ENCODE measurements around the gene PDE1C.

Gene PDE1C

GRCh38 chr7:31716355-31716754 lies 353.9 kb downstream of the PDE1C start:
- no peak for DNase-seq

GRCh38 chr7:31710171-31710570 lies 360.0 kb downstream of the PDE1C start:
- DNase-seq, result peak in 1 of 51 donors; percentile 35

- no peak for DNase-seq
These were observed 363.1 kb downstream of the PDE1C start for GRCh38 chr7:31707089-31707488.

GRCh38 chr7:31705377-31705776 lies 364.8 kb downstream of the PDE1C start:
- DNase-seq, result no peak

GRCh38 chr7:31702354-31702753 lies 367.9 kb downstream of the PDE1C start:
- DNase-seq, result no peak
